HG03565 (cell line): ENCODE measurements around the gene PLSCR3.

ENCODE experiments used
- ATAC-seq: cut with Tn5 transposase; IDR thresholded peaks from one replicate; pipeline ENCODE4 v1.9.1; 2021; ENCODE audit warnings: mild to moderate bottlenecking, moderate library complexity; ENCODE audit not compliant: unreplicated experiment

Gene PLSCR3

DNA sequence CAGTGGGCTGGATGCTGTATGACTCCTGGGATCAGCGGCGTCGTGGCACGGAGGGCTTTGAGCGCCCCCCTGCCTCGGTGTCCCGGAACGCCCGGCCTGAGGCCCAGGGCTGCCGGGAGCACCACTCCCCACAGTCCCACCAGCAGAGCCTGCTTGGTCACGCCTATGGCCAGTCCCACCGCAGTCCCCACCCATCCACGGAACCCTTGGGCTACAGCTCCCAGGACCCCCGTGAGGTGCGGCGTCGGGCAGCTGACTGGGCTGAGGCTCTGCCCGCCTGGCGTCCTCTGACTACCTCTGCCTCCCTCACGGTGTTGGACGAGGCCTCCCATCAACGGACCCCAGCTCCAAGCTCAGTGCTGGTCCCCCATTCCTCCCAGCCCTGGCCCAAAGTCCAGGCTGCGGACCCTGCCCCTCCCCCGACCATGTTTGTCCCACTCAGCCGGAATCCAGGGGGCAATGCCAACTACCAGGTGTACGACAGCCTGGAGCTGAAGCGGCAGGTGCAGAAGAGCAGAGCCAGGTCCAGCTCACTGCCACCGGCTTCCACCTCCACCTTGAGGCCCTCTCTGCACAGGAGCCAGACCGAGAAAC is 32.7 kb upstream of the PLSCR3 start:
- ATAC-seq = no peak

DNA sequence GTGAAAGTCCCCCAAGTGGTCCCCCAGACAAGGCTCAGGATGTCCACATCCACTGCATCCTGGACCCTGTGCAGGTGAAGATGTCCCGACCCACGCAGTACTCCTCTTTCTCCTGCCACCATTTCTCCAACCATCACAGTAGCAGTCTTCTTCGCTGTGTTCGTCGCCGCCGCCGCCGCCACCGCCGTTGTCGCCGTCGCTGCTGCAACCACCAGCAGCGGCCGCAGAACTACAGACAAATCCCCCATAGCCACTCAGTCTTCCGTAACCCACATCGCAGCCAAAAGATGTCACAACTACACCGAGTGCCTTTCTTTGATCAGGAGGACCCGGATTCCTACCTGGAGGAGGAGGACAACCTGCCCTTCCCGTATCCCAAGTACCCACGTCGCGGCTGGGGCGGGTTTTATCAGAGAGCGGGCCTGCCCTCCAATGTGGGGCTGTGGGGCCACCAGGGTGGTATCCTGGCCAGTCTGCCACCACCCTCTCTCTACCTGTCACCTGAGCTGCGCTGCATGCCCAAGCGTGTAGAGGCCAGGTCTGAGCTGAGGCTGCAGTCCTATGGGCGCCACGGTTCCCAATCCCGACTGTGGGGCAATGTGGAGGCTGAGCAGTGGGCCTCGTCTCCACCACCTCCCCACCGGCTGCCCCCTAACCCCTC is 32.0 kb upstream of the PLSCR3 start:
- ATAC-seq = no peak

DNA sequence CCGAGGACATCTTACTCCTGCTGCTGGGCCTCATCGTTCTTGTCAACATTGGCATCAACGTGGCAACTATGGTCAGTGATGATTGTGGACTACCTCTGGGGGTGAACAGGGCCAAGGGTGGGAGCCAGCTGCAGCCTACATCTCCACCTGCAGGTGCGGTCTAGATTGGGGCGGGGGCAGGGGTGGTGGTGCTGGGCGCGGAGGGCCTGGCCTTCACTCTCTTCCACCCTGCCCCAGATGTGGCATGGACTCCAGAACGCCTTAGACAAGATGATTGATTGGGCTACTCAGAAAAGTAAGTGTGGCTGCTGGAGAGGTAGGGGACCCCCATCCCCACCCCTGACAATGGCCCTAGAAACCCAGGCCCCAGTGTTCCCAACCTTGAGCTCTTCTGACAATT is 31.4 kb upstream of the PLSCR3 start:
- no peak for ATAC-seq

DNA sequence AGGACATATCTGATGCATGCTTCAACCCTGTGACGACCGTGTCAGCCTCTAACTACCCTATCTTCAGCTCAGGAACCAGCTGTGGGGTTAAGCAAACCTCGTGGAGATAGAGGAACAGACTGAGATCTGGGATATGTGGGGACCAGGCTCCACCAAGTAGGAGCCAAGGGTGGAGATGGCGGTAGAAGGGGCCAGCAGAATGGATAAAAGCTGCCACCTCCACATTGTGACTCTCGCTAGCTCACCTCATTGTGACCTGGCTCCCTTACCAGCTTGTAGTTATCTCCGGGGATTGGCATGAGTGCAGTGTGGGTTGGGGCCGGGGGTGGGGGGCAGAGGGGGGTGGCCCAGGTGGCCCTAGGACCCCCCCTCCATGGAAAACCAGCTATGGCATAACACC is 31.0 kb upstream of the PLSCR3 start, which contains the start of gene SPEM2:
TSS of gene SPEM2 (plus strand) at position 301 of the 400 bp plus-strand sequence. CDS start at position 374, 73 bp downstream.
- ATAC-seq = no peak

DNA sequence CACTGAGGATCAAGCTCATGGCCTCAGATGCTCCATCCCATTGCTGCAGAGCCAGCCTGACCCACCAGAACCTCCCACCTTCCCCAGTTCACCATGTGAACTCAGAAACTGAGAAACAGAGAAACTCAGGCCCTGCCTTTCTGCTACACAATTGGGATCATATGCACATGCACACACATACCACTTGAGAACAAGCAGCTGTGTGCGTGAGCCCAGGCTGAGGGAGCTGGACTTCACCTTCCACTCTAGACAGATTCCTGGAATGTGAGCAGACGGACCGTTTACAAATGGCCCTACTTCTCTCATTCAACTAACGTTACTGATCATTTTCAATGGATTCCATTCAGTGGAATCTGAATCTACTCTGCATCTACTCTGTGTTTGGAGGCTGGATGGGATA is 29.4 kb upstream of the PLSCR3 start:
- ATAC-seq = no peak

DNA sequence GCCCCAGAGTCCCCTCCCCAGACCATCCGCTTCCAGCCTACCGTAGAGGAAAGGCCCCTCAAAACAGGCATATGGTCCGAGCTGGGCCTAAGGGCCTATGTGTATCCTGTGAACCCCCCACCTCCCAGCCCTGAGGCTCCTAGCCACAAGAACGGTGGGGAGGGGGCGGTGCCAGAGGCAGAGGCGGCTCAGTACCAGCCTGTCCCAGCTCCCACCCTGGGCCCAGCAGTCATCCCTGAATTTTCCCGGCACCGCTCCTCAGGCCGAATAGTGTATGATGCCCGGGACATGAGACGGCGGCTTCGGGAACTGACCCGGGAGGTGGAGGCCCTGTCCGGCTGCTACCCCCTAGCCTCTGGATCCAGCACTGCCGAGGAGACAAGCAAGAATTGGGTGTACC is 26.9 kb upstream of the PLSCR3 start:
- no peak for ATAC-seq

DNA sequence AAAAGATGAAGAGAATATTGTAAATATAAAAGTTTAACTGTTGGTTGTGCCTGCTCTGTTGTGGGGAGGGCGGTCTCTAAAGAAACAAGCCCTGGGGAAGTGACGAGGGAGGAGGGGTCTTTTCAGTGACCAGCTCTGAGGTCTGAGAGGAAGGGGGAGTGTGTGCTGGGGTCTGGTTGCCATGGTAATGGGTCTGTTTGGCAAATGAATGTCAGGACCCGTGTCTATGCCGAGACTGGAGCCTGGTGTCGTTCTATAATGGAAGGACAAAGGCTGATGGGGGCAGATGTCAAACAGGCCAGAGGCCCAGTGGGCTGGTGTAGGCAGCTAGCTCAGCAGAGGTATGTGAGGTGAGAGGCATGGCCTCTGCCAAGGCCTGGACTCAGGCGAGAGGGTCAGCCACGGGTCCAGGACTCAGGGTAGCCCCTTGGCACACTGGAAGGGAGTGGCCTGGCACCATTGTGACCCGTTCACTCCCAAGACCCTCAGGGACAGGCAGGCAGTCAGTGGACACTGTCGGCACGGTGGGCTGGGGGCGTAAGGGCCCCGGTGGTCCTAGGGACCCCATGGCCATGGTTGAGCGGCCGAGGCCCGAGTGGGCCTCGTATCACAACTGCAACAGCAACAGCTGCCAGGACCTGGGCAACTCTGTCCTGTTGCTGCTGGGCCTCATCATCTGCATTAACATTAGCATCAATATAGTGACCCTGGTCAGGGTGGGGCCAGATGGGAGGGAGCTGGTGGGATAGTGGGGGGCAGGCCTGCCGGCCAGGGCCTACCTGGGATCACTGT is 25.7 kb upstream of the PLSCR3 start, which contains the start of gene SPEM1:
TSS of gene SPEM1 (plus strand) at position 506 of the 792 bp plus-strand sequence. CDS start at position 567, 61 bp downstream.
- ATAC-seq = no peak

DNA sequence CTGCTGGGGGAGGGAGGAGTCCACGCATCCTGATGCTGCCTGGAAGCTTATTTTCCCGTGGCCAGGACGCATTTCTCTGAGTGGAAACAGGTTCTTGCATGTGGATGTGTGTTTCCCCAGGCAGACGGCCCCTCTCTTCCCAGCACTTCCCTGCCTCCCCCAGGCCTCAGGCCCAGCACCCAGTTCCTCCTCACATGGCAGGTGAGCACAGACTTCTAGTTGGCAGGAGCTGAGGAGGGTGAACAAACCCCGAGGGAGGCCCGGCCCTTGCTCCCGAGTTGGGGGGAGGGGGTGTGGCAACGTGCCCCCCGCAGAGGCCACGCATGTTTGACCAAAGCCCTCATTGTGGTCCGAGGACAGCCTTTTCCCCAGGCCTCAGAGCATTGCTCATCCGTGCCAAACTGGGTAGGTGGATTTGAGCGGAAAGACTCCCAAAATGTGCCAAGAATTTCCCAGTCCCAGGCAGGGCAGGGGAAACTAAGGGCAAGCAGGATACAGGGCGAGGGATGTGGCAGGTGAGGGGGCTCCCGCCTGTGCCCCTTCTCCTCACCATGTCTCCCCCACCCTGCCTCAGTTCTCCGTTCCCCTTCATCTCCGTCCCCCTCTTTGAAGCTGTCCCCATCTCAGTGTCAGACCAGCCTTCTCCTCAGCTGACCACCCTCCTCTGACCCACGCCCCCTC is 24.3 kb upstream of the PLSCR3 start:
- ATAC-seq = no peak

DNA sequence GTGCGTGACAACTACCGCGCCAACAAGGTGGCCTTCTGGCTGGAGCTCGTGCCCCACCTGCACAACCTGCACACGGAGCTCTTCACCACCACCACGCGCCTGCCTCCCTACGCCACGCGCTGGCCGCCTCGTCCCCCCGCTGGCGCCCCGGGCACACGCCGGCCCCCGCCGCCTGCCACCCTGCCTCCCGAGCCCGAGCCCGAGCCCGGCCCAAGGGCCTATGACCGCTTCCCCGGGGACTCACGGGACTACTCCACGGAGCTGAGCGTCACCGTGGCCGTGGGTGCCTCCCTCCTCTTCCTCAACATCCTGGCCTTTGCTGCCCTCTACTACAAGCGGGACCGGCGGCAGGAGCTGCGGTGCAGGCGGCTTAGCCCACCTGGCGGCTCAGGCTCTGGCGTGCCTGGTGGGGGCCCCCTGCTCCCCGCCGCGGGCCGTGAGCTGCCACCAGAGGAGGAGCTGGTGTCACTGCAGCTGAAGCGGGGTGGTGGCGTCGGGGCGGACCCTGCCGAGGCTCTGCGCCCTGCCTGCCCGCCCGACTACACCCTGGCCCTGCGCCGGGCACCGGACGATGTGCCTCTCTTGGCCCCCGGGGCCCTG is 22.8 kb upstream of the PLSCR3 start:
- no peak for ATAC-seq

DNA sequence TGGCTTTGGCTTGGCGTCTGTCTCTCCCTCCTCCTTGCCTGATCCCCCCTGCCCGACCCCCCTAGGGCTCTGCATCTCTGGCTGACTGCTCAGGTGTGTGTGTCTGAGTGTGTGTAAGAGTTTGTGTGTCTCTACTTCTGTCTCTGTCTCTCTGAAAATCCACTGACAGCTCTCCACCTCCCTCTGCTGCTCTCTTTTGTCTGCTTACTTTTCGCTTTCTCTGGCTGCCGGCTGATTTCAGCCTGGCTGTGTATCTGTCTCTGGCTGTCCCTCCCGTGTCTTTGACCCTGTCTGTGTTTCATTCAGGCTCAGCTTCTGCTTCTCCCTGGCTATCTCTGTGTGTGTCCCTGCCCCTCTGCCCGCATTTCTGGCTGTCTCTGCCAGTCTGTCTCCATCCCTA is 22.0 kb upstream of the PLSCR3 start:
- ATAC-seq = no peak

DNA sequence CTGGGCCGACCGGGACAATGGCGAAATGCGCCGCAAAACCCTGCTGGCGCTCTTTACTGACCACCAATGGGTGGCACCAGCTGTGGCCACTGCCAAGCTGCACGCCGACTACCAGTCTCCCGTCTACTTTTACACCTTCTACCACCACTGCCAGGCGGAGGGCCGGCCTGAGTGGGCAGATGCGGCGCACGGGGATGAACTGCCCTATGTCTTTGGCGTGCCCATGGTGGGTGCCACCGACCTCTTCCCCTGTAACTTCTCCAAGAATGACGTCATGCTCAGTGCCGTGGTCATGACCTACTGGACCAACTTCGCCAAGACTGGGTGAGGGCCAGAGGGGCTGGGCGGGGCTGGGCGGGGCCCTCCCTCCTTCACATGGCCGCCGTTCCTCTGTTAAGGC is 21.5 kb upstream of the PLSCR3 start:
- ATAC-seq = no peak

DNA sequence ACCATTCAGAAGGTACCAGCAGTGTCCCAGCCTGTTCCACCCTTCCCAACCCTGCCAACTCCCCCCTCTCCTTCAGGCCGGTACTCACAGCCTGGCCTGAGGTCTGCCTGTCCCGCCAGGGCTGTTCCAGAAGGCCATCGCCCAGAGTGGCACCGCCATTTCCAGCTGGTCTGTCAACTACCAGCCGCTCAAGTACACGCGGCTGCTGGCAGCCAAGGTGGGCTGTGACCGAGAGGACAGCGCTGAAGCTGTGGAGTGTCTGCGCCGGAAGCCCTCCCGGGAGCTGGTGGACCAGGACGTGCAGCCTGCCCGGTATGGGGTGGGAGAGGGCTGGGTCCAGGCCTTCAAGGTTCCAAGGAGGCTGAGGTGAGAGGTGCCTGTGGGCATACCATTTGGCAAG is 20.5 kb upstream of the PLSCR3 start:
- ATAC-seq = no peak

DNA sequence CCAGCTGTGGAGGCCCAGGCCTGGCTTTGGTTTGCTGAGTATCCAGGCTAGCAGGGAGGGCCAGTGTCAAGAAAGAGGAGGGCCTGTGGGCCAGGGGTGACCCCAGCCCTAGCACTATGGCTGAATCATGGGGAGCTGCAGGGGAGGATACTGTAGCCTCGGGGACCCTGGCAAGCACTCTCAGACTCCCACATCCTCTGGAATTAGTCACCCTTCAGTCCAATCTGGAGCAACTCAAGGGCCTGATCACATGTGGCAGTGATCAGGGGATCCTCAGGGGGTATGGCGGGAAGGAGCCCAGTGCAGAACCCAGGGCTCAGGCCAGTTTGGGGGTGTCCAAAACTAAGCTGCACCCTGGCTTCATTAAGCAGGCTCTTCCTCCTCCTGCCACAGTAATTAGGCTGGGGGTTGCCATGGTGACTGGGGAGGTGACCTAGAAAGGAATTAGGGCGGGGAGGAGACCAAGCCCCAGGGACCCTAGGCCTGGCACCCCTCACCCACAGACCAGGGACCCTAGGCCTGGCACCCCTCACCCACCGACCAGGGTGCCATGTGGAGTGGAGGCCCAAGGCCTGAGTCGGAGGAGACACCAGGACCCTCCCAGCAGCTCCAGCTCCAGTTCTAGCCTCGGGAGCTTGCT is 19.1 kb upstream of the PLSCR3 start:
- ATAC-seq = no peak

DNA sequence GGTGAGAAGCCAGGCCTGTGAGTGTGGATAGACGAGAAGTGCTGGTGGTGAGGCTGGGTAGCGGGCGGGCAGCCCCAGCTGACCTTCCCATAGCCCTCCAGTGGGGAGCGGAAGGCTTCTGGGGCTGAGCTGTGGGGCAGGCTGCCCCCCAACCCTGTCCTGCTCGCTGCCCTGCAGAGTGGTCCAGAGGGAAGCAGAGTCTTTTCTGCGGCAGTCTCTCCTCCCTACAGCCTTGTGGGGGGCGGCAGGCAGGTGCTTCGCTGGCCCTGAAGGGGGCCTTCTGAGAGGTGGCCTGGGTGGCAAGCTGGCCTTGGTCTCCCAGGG is 17.1 kb upstream of the PLSCR3 start:
- no peak for ATAC-seq

DNA sequence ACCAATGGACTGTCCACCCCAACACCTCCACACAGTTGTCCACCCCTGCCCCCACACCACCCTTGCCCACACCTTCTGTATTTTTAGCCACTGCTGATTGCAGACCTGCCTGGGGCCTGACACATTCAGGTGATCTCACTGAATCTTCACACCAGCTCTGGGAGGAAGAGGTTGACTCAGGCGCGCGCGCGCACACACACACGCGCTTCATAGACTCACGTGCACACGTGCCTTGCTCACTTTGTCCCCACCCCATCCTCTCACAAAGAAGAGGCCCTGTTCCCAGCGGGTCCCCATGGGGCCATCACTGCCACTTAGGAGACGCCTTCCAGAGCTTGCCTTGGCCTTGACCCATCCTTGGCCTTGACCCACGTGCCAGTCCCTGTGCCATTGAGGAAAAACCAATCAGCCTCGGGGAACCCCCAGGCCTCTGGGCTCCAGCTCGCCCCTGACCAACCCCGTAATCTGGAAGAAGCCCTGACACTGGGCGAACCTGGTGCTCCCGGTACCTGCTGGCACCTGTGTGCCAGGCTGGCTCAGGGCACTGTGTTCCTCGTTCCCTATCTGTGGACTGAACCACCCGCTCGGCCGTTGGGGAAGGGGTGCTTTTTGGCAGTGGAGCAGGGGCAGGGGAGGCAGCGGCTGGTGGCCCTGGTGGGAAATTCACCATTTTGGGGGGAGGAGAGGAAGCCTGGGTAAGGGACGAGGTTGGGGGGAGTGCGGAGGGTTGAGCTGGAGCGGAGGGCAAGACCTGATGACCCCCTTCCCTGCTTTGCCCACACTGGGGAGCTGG is 16.5 kb upstream of the PLSCR3 start:
- no peak for ATAC-seq

DNA sequence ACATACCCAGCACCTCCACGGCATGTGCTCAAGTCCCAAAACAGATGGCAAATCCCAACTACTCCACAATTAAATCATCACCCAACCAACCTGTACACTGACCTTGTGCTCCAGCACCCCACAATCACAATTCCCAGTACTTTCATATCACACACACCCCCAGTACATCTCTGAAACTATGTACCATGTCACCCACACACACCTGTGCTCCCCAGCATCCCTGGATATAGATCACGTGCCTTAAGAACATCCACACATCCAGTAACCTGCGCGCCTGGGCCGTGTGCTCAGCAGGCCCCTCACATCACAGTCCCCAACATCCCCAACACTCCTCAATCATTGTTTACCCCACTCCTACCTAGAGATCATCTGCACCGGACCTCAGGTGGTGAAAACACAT is 15.4 kb upstream of the PLSCR3 start:
- no peak for ATAC-seq

DNA sequence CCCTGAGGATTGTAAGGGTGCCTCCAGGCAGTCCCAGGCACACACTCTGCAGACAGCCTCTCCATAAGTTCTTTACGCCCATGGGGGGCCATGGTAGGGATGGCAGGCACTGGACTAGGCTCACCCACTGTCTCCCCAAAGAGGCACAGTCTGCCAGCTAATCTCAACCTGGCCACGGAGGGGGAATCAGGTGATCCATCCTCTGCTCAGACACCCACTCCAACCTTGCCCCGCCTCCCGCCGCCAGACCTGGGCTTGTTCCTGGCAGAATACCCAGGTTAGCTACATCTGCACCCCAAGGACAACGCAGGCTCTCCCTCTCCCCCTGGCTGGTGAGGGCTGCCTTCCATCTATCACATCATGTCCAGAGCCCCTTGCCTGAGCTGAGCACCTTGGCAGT is 14.5 kb upstream of the PLSCR3 start:
- ATAC-seq = no peak

DNA sequence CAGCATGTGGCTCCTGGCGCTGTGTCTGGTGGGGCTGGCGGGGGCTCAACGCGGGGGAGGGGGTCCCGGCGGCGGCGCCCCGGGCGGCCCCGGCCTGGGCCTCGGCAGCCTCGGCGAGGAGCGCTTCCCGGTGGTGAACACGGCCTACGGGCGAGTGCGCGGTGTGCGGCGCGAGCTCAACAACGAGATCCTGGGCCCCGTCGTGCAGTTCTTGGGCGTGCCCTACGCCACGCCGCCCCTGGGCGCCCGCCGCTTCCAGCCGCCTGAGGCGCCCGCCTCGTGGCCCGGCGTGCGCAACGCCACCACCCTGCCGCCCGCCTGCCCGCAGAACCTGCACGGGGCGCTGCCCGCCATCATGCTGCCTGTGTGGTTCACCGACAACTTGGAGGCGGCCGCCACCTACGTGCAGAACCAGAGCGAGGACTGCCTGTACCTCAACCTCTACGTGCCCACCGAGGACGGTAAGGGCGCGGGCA is 14.0 kb upstream of the PLSCR3 start:
- ATAC-seq = no peak

DNA sequence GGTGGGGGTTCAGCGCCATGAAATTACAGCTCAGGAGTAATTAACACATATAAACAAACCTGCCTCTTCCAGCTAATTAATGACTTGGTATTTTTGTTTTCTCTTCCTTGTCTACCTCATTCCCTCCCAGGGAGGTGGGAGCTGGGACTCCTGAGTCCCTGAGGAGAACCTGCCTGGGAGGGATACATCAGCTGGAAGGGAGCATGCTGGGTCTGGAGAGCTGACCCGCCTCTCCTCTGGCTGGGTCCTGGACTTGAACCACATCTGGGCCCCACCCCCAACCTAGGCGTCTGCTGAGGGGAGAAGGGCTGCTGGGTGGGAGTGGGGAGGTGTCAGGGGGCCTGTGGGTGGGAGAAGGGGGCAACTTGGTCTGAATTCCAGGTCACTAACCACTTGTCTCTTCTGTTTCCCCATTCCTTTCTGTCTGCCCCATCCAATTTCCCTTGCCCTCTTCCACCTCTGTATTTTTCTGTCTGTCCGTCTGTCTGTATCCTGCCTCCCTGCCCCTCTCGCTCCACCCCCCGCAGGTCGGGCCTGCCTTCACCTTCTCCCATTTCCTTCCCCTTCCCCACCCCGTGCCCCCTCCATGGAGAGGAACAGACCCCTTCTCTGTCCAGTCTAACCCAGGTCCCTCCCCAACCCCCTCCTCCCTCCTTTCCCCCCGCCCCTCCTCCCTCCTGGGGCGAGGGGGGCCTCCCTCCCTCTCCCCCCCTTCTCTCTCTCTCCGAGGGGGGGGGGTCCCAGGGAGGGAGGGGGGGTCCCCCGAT is 13.3 kb upstream of the PLSCR3 start, which contains the start of gene NLGN2:
TSS of gene NLGN2 (plus strand) at position 361 of the 767 bp plus-strand sequence. CDS start 411 bp downstream, outside the sequence.
- no peak for ATAC-seq
